ENCODE measurements around the gene GTSE1. TPM values are rescaled to one million over a fixed set of nuclear protein-coding genes. Genes with fewer than 3 reads are reported as not detected.

The GTSE1 gene
- polyA plus RNA-seq, 1 of the 3 experiments (the other 2 are of a cell fraction) = 12.2 TPM

GRCh38 chr22:46315976-46316375 lies 19.3 kb downstream of the GTSE1 start:
- POLR2A ChIA-PET = no interaction called here
- H3K9ac ChIP-seq = no peak overlapping the region
- TF ChIP-seq ELF1 (IDR thresholded peaks at IDR 0.05) (no peak), EZH2phosphoT487 (IDR thresholded peaks at IDR 0.05; ENCODE audit: borderline replicate concordance, low read depth) (no peak), TCF12 (IDR thresholded peaks at IDR 0.05) (no peak), CHD2 (IDR thresholded peaks at IDR 0.05; ENCODE audit: low read length, partially characterized antibody) (no peak), RAD21 (IDR thresholded peaks at IDR 0.05; ENCODE audit: low read length) (no peak), GATA2 (CRISPR knock-in tag; IDR thresholded peaks at IDR 0.05) (no peak), GABPA (IDR thresholded peaks at IDR 0.05; ENCODE audit: low read depth) (no peak), MXI1 (IDR thresholded peaks at IDR 0.05; ENCODE audit: low read depth, low read length) (no peak), FOXJ3 (CRISPR knock-in tag; IDR thresholded peaks at IDR 0.05) (no peak), TAF1 (IDR thresholded peaks at IDR 0.05; ENCODE audit: borderline replicate concordance, low read depth, low read length) (no peak), CTCF (IDR thresholded peaks at IDR 0.05) (no peak), JUND (IDR thresholded peaks at IDR 0.05) (no peak), MEF2A (IDR thresholded peaks at IDR 0.05; ENCODE audit: borderline replicate concordance, low read depth) (no peak)
- TF ChIP-seq, protein P1, sequence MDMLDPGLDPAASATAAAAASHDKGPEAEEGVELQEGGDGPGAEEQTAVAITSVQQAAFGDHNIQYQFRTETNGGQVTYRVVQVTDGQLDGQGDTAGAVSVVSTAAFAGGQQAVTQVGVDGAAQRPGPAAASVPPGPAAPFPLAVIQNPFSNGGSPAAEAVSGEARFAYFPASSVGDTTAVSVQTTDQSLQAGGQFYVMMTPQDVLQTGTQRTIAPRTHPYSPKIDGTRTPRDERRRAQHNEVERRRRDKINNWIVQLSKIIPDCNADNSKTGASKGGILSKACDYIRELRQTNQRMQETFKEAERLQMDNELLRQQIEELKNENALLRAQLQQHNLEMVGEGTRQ (IDR thresholded peaks at IDR 0.05; ENCODE audit: borderline replicate concordance, low read depth, low read length) = no peak
- TF ChIP-seq, protein P2, sequence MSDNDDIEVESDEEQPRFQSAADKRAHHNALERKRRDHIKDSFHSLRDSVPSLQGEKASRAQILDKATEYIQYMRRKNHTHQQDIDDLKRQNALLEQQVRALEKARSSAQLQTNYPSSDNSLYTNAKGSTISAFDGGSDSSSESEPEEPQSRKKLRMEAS (IDR thresholded peaks at IDR 0.05; ENCODE audit: low read depth) = no peak
- TF ChIP-seq, protein P3, sequence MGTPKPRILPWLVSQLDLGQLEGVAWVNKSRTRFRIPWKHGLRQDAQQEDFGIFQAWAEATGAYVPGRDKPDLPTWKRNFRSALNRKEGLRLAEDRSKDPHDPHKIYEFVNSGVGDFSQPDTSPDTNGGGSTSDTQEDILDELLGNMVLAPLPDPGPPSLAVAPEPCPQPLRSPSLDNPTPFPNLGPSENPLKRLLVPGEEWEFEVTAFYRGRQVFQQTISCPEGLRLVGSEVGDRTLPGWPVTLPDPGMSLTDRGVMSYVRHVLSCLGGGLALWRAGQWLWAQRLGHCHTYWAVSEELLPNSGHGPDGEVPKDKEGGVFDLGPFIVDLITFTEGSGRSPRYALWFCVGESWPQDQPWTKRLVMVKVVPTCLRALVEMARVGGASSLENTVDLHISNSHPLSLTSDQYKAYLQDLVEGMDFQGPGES (IDR thresholded peaks at IDR 0.05; ENCODE audit: low read depth, low read length) = no peak

More at GRCh38 chr22:46315976-46316375, 19.3 kb downstream of the GTSE1 start:
- Histone ChIP-seq H2AFZ (ENCODE audit: low read depth) (no peak overlapping the region), H3F3A (replicated peaks; ENCODE audit: insufficient read depth) (peaks cover 5% of the 10 kb centered on the region), H3K36me3 (replicated peaks in 1 of 2; ENCODE audit: control insufficient read depth in 1 of 2, insufficient read depth in 2 of 2, low read length in 1 of 2) (peaks cover 11 to 14% of the 10 kb centered on the region in 2 experiments), H4K20me1 (ENCODE audit: insufficient read depth) (no peaks in the 10 kb centered on the region), H3K27ac (ENCODE audit: low read depth in 2 of 2, low read length in 1 of 2) (no peak overlapping the region), H3K79me2 (ENCODE audit: insufficient read depth) (peaks cover 72% of the 10 kb centered on the region), H3K9me2 (no peaks in the 10 kb centered on the region), H3K4me2 (no peak overlapping the region), H3K9me3 (no peaks in the 10 kb centered on the region), H3K4me3 (ENCODE audit: low read depth in 2 of 2, low read length in 1 of 2) (no peak overlapping the region), H3K4me1 (ENCODE audit: control insufficient read depth in 1 of 2, insufficient read depth in 2 of 2, low read depth in 1 of 2, low read length in 1 of 2) (no peaks in the 10 kb centered on the region; a peak in 1 of 4 replicates), H3K27me3 (ENCODE audit: insufficient read depth) (no peaks in the 10 kb centered on the region)
- WGBS (ENCODE audit: low lambda C conversion rate) = 96% methylated on average over 11 of the region's 12 CpGs
- no peak for DNase-seq
- CTCF ChIA-PET = interaction anchor here (0.8 to 6.1 kb wide), 9 partner anchors 8 to 325 kb away, joined by 3 to 69 read pairs (median 4); no protein-coding TSS in a partner anchor
